H9 (cell line): ENCODE data around the gene CFAP77. TPM values are rescaled to one million over a fixed set of nuclear protein-coding genes. Genes with fewer than 3 reads are reported as not detected.

Source experiments
- DNase-seq: peaks from one replicate; pipeline ENCODE4 v3.0.0-alpha.2; 2017
- H2AFZ ChIP-seq: one replicate; pipeline ENCODE4 v1.6.1; 2013; ENCODE audit warnings: mild to moderate bottlenecking, low read length, control low read depth, moderate library complexity
- H2AK5ac ChIP-seq: 2 replicates; pipeline ENCODE4 v1.6.1; 2013; ENCODE audit warnings: low read length, control low read depth, mixed read lengths; ENCODE audit not compliant: insufficient read length
- H2BK120ac ChIP-seq: one replicate; pipeline ENCODE4 v1.6.1; 2013; ENCODE audit warnings: low read depth, mild to moderate bottlenecking, low read length, control low read depth, inconsistent platforms; ENCODE audit not compliant: poor library complexity, severe bottlenecking
- H2BK12ac ChIP-seq: 2 replicates; pipeline ENCODE4 v1.6.1; 2013; ENCODE audit warnings: low read length, control low read depth, mixed read lengths, low read depth; ENCODE audit not compliant: insufficient read length
- H2BK15ac ChIP-seq: 2 replicates; pipeline ENCODE4 v1.6.1; 2013; ENCODE audit warnings: low read depth, low read length, control low read depth
- H2BK20ac ChIP-seq: one replicate; pipeline ENCODE4 v1.6.1; 2013; ENCODE audit warnings: low read depth, mild to moderate bottlenecking, low read length, control low read depth, inconsistent platforms; ENCODE audit not compliant: poor library complexity, severe bottlenecking
- H2BK5ac ChIP-seq: 2 replicates; pipeline ENCODE4 v1.6.1; 2013; ENCODE audit warnings: low read length, control low read depth, mixed read lengths; ENCODE audit not compliant: insufficient read length
- H3K14ac ChIP-seq: 2 replicates; pipeline ENCODE4 v1.6.1; 2013; ENCODE audit warnings: low read length, control low read depth; ENCODE audit not compliant: insufficient read depth
- H3K18ac ChIP-seq: 2 replicates; pipeline ENCODE4 v1.6.1; 2013; ENCODE audit warnings: low read depth, mild to moderate bottlenecking, mixed read lengths, low read length, control low read depth; ENCODE audit not compliant: insufficient read length
- H3K23ac ChIP-seq: 2 replicates; pipeline ENCODE4 v1.6.1; 2013; ENCODE audit warnings: low read length, control low read depth, mixed read lengths, low read depth; ENCODE audit not compliant: insufficient read length
- H3K23me2 ChIP-seq: 2 replicates; pipeline ENCODE4 v1.6.1; 2013; ENCODE audit warnings: low read depth, mild to moderate bottlenecking, mixed read lengths, low read length, control low read depth; ENCODE audit not compliant: insufficient read length, poor library complexity, severe bottlenecking
- H3K27ac ChIP-seq: 2 replicates; pipeline ENCODE4 v1.5.1; 2013; ENCODE audit warnings: low read length, control low read depth, mixed read lengths, low read depth; ENCODE audit not compliant: insufficient read length
- H3K27me3 ChIP-seq: 2 replicates; pipeline ENCODE4 v1.6.1; 2013; ENCODE audit warnings: low read length, control low read depth, inconsistent platforms; ENCODE audit not compliant: insufficient read depth
- H3K4ac ChIP-seq: 2 replicates; pipeline ENCODE4 v1.6.1; 2013; ENCODE audit warnings: low read depth, mild to moderate bottlenecking, control low read depth, inconsistent platforms, low read length, moderate library complexity
- H3K4me1 ChIP-seq: 2 replicates; pipeline ENCODE4 v1.6.1; 2013; ENCODE audit warnings: low read length, control low read depth, inconsistent platforms; ENCODE audit not compliant: insufficient read depth
- H3K4me2 ChIP-seq: 2 replicates; pipeline ENCODE4 v1.6.1; 2013; ENCODE audit warnings: low read length, control low read depth, mixed read lengths; ENCODE audit not compliant: insufficient read length, insufficient read depth
- H3K56ac ChIP-seq: 2 replicates; pipeline ENCODE4 v1.6.1; 2013; ENCODE audit warnings: low read depth, mild to moderate bottlenecking, mixed read lengths, low read length, control low read depth; ENCODE audit not compliant: insufficient read length
- H3K79me1 ChIP-seq: 2 replicates; pipeline ENCODE4 v1.6.1; 2013; ENCODE audit warnings: low read depth, mild to moderate bottlenecking, moderate library complexity, low read length, control low read depth, inconsistent platforms; ENCODE audit not compliant: insufficient read depth, poor library complexity, severe bottlenecking
- H3K79me2 ChIP-seq: 2 replicates; pipeline ENCODE4 v1.6.1; 2013; ENCODE audit warnings: low read length, control low read depth, inconsistent platforms; ENCODE audit not compliant: insufficient read depth
- H3K9ac ChIP-seq: 2 replicates; pipeline ENCODE4 v1.6.1; 2013; ENCODE audit warnings: low read length, control low read depth, mixed read lengths; ENCODE audit not compliant: insufficient read length; ENCODE audit errors: extremely low read depth
- H3K9me3 ChIP-seq: one replicate; pipeline ENCODE4 v1.6.1; 2013; ENCODE audit warnings: low read depth, low read length, inconsistent platforms; ENCODE audit not compliant: control insufficient read depth
- H3T11ph ChIP-seq: one replicate; pipeline ENCODE4 v1.6.1; 2013; ENCODE audit warnings: mild to moderate bottlenecking, low read length, control low read depth, inconsistent platforms
- H4K20me1 ChIP-seq: one replicate; pipeline ENCODE4 v1.6.1; 2013; ENCODE audit not compliant: control insufficient read depth, insufficient read length, insufficient read depth
- H4K5ac ChIP-seq: 2 replicates; pipeline ENCODE4 v1.6.1; 2013; ENCODE audit warnings: low read depth, mild to moderate bottlenecking, mixed read lengths, low read length, control low read depth; ENCODE audit not compliant: insufficient read length
- H4K8ac ChIP-seq: replicated peaks from 2 replicates; pipeline ENCODE4 v1.6.1; 2013; ENCODE audit warnings: low read length, control low read depth, mixed read lengths, low read depth; ENCODE audit not compliant: insufficient read length
- H4K91ac ChIP-seq: 2 replicates; pipeline ENCODE4 v1.6.1; 2013; ENCODE audit warnings: low read depth, mild to moderate bottlenecking, moderate library complexity, mixed read lengths, low read length, control low read depth; ENCODE audit not compliant: insufficient read length
- H3K27ac Mint-ChIP-seq, 3 experiments: 2 replicates in 2 of 3; 3 replicates in 1 of 3; pipeline ENCODE4 v1.8.0; 2020 to 2021; ENCODE audit warnings: mixed read lengths in 3 of 3, mild to moderate bottlenecking in 1 of 3, moderate library complexity in 1 of 3
- H3K27me3 Mint-ChIP-seq: 2 replicates; pipeline ENCODE4 v1.8.0; 2021; ENCODE audit warnings: low read depth, mild to moderate bottlenecking, moderate library complexity, mixed read lengths
- H3K36me3 Mint-ChIP-seq, 3 experiments: 2 replicates in 2 of 3; 3 replicates in 1 of 3; pipeline ENCODE4 v1.8.0; 2020 to 2021; ENCODE audit warnings: low read depth in 3 of 3, mixed read lengths in 3 of 3; ENCODE audit not compliant: insufficient read depth in 1 of 3
- H3K4me1 Mint-ChIP-seq, 2 experiments: 2 replicates each; pipeline ENCODE4 v1.8.0; 2020; ENCODE audit warnings: mixed read lengths in 2 of 2
- H3K4me3 Mint-ChIP-seq, 2 experiments: 2 replicates in 1 of 2; 3 replicates in 1 of 2; pipeline ENCODE4 v1.8.0; 2020 to 2021; ENCODE audit warnings: mild to moderate bottlenecking in 2 of 2, mixed read lengths in 2 of 2, moderate library complexity in 1 of 2
- H3K9me3 Mint-ChIP-seq, 2 experiments: 2 replicates in 1 of 2; 3 replicates in 1 of 2; pipeline ENCODE4 v1.8.0; 2020; ENCODE audit warnings: mild to moderate bottlenecking in 2 of 2, mixed read lengths in 2 of 2, moderate library complexity in 1 of 2
- WGBS: extraction: QIAGEN DNeasy Blood & Tissue Kit; methylation state at CpG from one replicate; pipeline ENCODE4 v1.1.7; 2013; ENCODE audit warnings: missing lambda C conversion rate, low lambda C conversion rate, mixed read lengths; ENCODE audit not compliant: insufficient read length; ENCODE audit errors: extremely low coverage; 5-methylcytosine and 5-hydroxymethylcytosine counted together
- total RNA-seq: library from RNA; stranded (reverse); gene quantifications from 2 replicates; pipeline ENCODE4 v1.2.1, GENCODE V29; 2021
- TF ChIP-seq, protein P1 (sequence below): fragments of 200-600 bp; sonication (generic); conservative IDR thresholded peaks from 3 replicates; pipeline ENCODE4 v1.8.0; 2021; ENCODE audit warnings: antibody characterized with exemption, mild to moderate bottlenecking

Gene CFAP77
- total RNA-seq, 1 experiment from 2014 or later = 0.72 TPM

DNA sequence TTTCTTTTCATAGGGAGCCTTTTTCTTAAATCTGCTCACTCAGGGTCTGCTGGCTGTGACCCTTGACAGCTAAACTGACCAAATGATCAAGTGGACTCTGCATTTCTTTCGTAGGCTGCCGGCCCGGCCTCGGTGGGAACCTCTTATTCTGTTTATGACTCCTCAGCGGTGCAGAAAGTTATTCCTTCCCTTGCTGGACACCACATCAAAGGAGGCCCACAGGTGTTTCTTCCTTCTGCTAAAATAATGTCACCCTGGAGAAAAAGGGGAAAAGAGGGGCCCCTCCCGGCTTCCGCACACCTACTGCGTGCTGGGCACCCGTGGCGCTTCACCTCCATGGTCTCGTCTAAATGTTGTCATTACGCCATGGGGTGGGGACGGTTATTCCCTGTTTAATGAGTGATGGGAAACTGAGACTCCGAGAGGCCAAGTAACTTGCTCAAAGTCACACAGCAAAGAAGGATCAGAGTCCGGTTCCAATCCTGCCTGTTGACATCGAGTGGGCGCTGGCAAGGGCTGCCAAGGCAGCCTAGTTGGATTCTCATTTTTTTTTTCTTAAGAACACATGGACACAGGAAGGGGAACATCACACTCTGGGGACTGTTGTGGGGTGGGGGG lies 72.3 kb downstream of the CFAP77 start:
- no peak overlapping the region for H3K56ac ChIP-seq
- no peak overlapping the region for H4K91ac ChIP-seq
- H3K14ac ChIP-seq = no peak overlapping the region
- no peaks in the 10 kb centered on the region for H3K79me1 ChIP-seq
- H3K27me3 ChIP-seq = no peaks in the 10 kb centered on the region
- H3K9me3 ChIP-seq = no peaks in the 10 kb centered on the region
- no peaks in the 10 kb centered on the region; the same call in 1 of the 2 replicates for H3K4me1 ChIP-seq
- no peak overlapping the region for H2BK120ac ChIP-seq
- no peak for DNase-seq
- H2BK20ac ChIP-seq = no peak overlapping the region
- H2BK15ac ChIP-seq = no peak overlapping the region
- no CpG with 5 or more reads among the region's 17 CpGs for whole genome bisulfite sequencing
- Mint-ChIP-seq H3K36me3 (no peaks in the 10 kb centered on the region), H3K4me3 (no peak overlapping the region), H3K27ac (no peak overlapping the region), H3K27me3 (peaks cover 1% of the 10 kb centered on the region), H3K9me3 (no peaks in the 10 kb centered on the region; a peak in 1 of 5 replicates), H3K4me1 (peaks cover 14 to 32% of the 10 kb centered on the region in 2 experiments)
- H2BK12ac ChIP-seq = no peak overlapping the region
- H4K5ac ChIP-seq = no peak overlapping the region
- H3K23ac ChIP-seq = no peak overlapping the region
- no peak overlapping the region for H3K4ac ChIP-seq
- no peak overlapping the region for H2AK5ac ChIP-seq
- H3K79me2 ChIP-seq = no peaks in the 10 kb centered on the region
- no peak overlapping the region for H3T11ph ChIP-seq
- H3K4me2 ChIP-seq = no peak overlapping the region
- H3K18ac ChIP-seq = no peak overlapping the region
- no peak overlapping the region for H3K9ac ChIP-seq
- no peak overlapping the region for H4K8ac ChIP-seq
- no peaks in the 10 kb centered on the region for H4K20me1 ChIP-seq
- TF ChIP-seq, protein P1, sequence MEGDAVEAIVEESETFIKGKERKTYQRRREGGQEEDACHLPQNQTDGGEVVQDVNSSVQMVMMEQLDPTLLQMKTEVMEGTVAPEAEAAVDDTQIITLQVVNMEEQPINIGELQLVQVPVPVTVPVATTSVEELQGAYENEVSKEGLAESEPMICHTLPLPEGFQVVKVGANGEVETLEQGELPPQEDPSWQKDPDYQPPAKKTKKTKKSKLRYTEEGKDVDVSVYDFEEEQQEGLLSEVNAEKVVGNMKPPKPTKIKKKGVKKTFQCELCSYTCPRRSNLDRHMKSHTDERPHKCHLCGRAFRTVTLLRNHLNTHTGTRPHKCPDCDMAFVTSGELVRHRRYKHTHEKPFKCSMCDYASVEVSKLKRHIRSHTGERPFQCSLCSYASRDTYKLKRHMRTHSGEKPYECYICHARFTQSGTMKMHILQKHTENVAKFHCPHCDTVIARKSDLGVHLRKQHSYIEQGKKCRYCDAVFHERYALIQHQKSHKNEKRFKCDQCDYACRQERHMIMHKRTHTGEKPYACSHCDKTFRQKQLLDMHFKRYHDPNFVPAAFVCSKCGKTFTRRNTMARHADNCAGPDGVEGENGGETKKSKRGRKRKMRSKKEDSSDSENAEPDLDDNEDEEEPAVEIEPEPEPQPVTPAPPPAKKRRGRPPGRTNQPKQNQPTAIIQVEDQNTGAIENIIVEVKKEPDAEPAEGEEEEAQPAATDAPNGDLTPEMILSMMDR = no peak
- H3K27ac ChIP-seq = no peak overlapping the region
- no peak overlapping the region for H2BK5ac ChIP-seq
- no peak overlapping the region for H2AFZ ChIP-seq
- no peaks in the 10 kb centered on the region for H3K23me2 ChIP-seq
